ENCODE results near the gene PARD6B. TPM values are rescaled to one million over a fixed set of nuclear protein-coding genes. Genes with fewer than 3 reads are reported as not detected.

Gene PARD6B
- total and polyA plus RNA-seq, 2 of the 13 experiments (the other 11 are each of a cell fraction or from before 2014, with no cell fraction given) = 6.9 to 22.2 TPM

DNA sequence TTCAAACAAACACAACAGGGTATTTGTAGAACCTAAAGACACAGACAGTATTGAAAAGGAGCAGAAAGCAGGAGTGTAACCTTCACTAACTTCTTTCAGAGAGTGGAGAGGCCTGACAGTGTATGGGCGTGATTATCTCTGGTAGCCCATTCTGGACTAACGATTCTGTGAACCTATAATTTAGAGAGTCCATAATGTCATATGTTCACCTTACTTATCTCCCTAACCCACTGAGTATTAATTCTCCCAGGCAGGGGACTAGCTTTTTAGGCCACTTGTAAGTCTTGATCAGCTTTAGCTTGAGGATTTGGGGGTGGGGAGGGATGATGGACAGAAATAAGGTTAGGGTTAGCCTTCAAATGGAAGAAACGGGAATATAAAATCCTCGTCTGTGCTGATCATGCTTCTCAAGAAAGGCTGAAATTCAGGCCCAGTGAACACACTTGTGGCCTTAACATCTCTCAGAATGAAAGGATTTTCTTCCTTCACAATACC is 2.8 kb upstream of the PARD6B start (continued):
- TF ChIP-seq FOXP4 (CRISPR knock-in tag; IDR thresholded peaks at IDR 0.05) = no peak
- TF ChIP-seq ZNF567 (CRISPR knock-in tag; IDR thresholded peaks at IDR 0.05; ENCODE audit: borderline replicate concordance) = no peak
- TF ChIP-seq ZNF572 (CRISPR knock-in tag; IDR thresholded peaks at IDR 0.05) = no peak
- TF ChIP-seq, protein P1, sequence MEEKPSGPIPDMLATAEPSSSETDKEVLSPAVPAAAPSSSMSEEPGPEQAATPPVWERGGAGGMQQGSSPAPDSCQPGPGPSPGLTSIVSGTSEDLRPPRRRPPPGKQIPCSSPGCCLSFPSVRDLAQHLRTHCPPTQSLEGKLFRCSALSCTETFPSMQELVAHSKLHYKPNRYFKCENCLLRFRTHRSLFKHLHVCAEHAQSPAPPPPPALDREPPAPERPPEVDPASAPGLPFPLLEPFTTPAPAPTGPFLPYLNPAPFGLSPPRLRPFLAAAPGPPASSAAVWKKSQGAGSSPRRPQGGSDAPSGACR (CRISPR knock-in tag; IDR thresholded peaks at IDR 0.05) = no peak
- no peak for TF ChIP-seq KLF6 (CRISPR knock-in tag; IDR thresholded peaks at IDR 0.05)
- TF ChIP-seq SRY (CRISPR knock-in tag; IDR thresholded peaks at IDR 0.05) = no peak
- TF ChIP-seq ZNF431 (CRISPR knock-in tag; IDR thresholded peaks at IDR 0.05; ENCODE audit: borderline replicate concordance, low read depth) = no peak
- TF ChIP-seq, protein P2, sequence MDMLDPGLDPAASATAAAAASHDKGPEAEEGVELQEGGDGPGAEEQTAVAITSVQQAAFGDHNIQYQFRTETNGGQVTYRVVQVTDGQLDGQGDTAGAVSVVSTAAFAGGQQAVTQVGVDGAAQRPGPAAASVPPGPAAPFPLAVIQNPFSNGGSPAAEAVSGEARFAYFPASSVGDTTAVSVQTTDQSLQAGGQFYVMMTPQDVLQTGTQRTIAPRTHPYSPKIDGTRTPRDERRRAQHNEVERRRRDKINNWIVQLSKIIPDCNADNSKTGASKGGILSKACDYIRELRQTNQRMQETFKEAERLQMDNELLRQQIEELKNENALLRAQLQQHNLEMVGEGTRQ (IDR thresholded peaks at IDR 0.05; ENCODE audit: low read depth, low read length) = no peak
- TF ChIP-seq, protein P2 (CRISPR knock-in tag; IDR thresholded peaks at IDR 0.05; ENCODE audit: borderline replicate concordance) = no peak
- TF ChIP-seq KDM3A (CRISPR knock-in tag; IDR thresholded peaks at IDR 0.05; ENCODE audit: low read depth) = no peak
- TF ChIP-seq ZNF513 (CRISPR knock-in tag; conservative IDR thresholded peaks at IDR 0.05) = no peak
- TF ChIP-seq, protein P3, sequence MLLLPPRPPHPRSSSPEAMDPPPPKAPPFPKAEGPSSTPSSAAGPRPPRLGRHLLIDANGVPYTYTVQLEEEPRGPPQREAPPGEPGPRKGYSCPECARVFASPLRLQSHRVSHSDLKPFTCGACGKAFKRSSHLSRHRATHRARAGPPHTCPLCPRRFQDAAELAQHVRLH (CRISPR knock-in tag; IDR thresholded peaks at IDR 0.05; ENCODE audit: borderline replicate concordance, low read depth) = no peak
- no peak for TF ChIP-seq ZNF556 (CRISPR knock-in tag; IDR thresholded peaks at IDR 0.05; ENCODE audit: borderline replicate concordance)
- TF ChIP-seq POLR2G (IDR thresholded peaks at IDR 0.05; ENCODE audit: low read depth, low read length) = no peak; the same call in 1 of the 2 replicates
- TF ChIP-seq SETDB1 (CRISPR knock-in tag; IDR thresholded peaks at IDR 0.05; ENCODE audit: borderline replicate concordance) = no peak
- no peak for TF ChIP-seq HIVEP1 (CRISPR knock-in tag; IDR thresholded peaks at IDR 0.05)
- TF ChIP-seq ZNF143 (CRISPR knock-in tag; IDR thresholded peaks at IDR 0.05) = no peak
- 0 out of 4 replicates have a peak, but pooled peaks of 1 of the 2 experiments have one; percentile 7 for TF ChIP-seq POLR2A (IDR thresholded peaks at IDR 0.05; ENCODE audit: insufficient read depth in 1 of 2, low read depth in 2 of 2, low read length in 2 of 2)
- TF ChIP-seq ZNF441 (CRISPR knock-in tag; IDR thresholded peaks at IDR 0.05; ENCODE audit: borderline replicate concordance) = 0 out of 2 replicates have a peak, but pooled peaks have one; percentile 3
- no peak for TF ChIP-seq ZNF44 (CRISPR knock-in tag; IDR thresholded peaks at IDR 0.05)
- no peak for TF ChIP-seq SRF (IDR thresholded peaks at IDR 0.05; ENCODE audit: low read depth, low read length)
- no peak for TF ChIP-seq GABPB1 (CRISPR knock-in tag; IDR thresholded peaks at IDR 0.05)
- TF ChIP-seq NBN (conservative IDR thresholded peaks at IDR 0.05) = no peak
- TF ChIP-seq, protein P4, sequence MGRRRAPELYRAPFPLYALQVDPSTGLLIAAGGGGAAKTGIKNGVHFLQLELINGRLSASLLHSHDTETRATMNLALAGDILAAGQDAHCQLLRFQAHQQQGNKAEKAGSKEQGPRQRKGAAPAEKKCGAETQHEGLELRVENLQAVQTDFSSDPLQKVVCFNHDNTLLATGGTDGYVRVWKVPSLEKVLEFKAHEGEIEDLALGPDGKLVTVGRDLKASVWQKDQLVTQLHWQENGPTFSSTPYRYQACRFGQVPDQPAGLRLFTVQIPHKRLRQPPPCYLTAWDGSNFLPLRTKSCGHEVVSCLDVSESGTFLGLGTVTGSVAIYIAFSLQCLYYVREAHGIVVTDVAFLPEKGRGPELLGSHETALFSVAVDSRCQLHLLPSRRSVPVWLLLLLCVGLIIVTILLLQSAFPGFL (CRISPR knock-in tag; IDR thresholded peaks at IDR 0.05) = no peak

Data from HepG2 (cell line).